OCI-LY1 (cell line): ENCODE measurements around the gene TVP23A.

ENCODE experiments used
- H2AFZ ChIP-seq: fragments of 200-600 bp; sonication (generic), shearing (Covaris generic); 2 replicates; pipeline ENCODE4 v1.6.0; 2014; ENCODE audit warnings: antibody characterized with exemption, mild to moderate bottlenecking, low read length
- H3F3A ChIP-seq: fragments of 200-600 bp; sonication (generic), shearing (Covaris generic); 2 replicates; pipeline ENCODE4 v1.6.0; 2014; ENCODE audit warnings: mild to moderate bottlenecking, antibody characterized with exemption, low read length, moderate library complexity; ENCODE audit not compliant: insufficient read depth
- H3K27ac ChIP-seq: fragments of 200-600 bp; sonication (generic); 2 replicates; pipeline ENCODE4 v1.5.1; 2014; ENCODE audit warnings: low read length, mixed run types, mild to moderate bottlenecking, low read depth; ENCODE audit not compliant: poor library complexity, severe bottlenecking
- H3K27me3 ChIP-seq: fragments of 200-600 bp; sonication (generic); 2 replicates; pipeline ENCODE4 v1.6.0; 2014; ENCODE audit warnings: antibody characterized with exemption, mild to moderate bottlenecking, low read length, moderate library complexity; ENCODE audit not compliant: insufficient read depth
- H3K36me3 ChIP-seq: fragments of 200-600 bp; sonication (generic); 2 replicates; pipeline ENCODE4 v1.6.1; 2014; ENCODE audit warnings: mild to moderate bottlenecking, antibody characterized with exemption, low read length, moderate library complexity, mixed read lengths; ENCODE audit not compliant: insufficient read depth
- H3K4me1 ChIP-seq: fragments of 200-600 bp; sonication (generic); 2 replicates; pipeline ENCODE4 v1.5.1; 2014; ENCODE audit warnings: mild to moderate bottlenecking, low read length, moderate library complexity; ENCODE audit not compliant: insufficient read depth, severe bottlenecking
- H3K4me2 ChIP-seq: fragments of 200-600 bp; sonication (generic), shearing (Covaris generic); 2 replicates; pipeline ENCODE4 v1.6.1; 2014; ENCODE audit warnings: low read length
- H3K4me3 ChIP-seq: fragments of 200-600 bp; sonication (generic); 2 replicates; pipeline ENCODE4 v1.5.1; 2014; ENCODE audit warnings: low read length, low read depth, mild to moderate bottlenecking, mixed read lengths; ENCODE audit not compliant: poor library complexity, severe bottlenecking
- H3K79me2 ChIP-seq: fragments of 200-600 bp; shearing (Covaris generic); 2 replicates; pipeline ENCODE4 v1.6.1; 2016; ENCODE audit warnings: mixed run types, low read length, mixed read lengths; ENCODE audit not compliant: insufficient read depth
- H3K9ac ChIP-seq: fragments of 200-600 bp; sonication (generic), shearing (Covaris generic); 2 replicates; pipeline ENCODE4 v1.6.1; 2014; ENCODE audit warnings: mild to moderate bottlenecking, low read length, mixed read lengths
- H3K9me2 ChIP-seq: fragments of 200-600 bp; sonication (generic), shearing (Covaris generic); 2 replicates; pipeline ENCODE4 v1.6.1; 2014; ENCODE audit warnings: low read depth, mild to moderate bottlenecking, low read length, mixed read lengths
- H3K9me3 ChIP-seq: fragments of 200-600 bp; shearing (Covaris generic); 2 replicates; pipeline ENCODE4 v1.6.1; 2014; ENCODE audit warnings: low read length, mixed read lengths
- H4K20me1 ChIP-seq: fragments of 200-600 bp; sonication (generic), shearing (Covaris generic); 2 replicates; pipeline ENCODE4 v1.6.0; 2016; ENCODE audit warnings: mild to moderate bottlenecking, low read length; ENCODE audit not compliant: insufficient read depth
- EZH2 ChIP-seq: fragments of 200-600 bp; sonication (generic), shearing (Covaris generic); IDR thresholded peaks from 2 replicates; pipeline ENCODE4 v1.8.0; 2017; ENCODE audit warnings: borderline replicate concordance, mixed run types, mild to moderate bottlenecking, antibody characterized with exemption, low read length, moderate library complexity, mixed read lengths
- TF ChIP-seq, protein P1 (sequence below): fragments of 200-600 bp; sonication (generic), shearing (Covaris generic); IDR thresholded peaks from 2 replicates; pipeline ENCODE4 v1.5.1; 2017; ENCODE audit warnings: mild to moderate bottlenecking, antibody characterized with exemption, low read length, moderate library complexity, mixed read lengths

TVP23A gene

GRCh38 chr16:10812312-10813098 is 6.1 kb downstream of the TVP23A start:
- no peaks in the 10 kb centered on the region for H3K9me2 ChIP-seq
- peaks cover 37% of the 10 kb centered on the region for H3K4me1 ChIP-seq
- no peaks in the 10 kb centered on the region for H3K27me3 ChIP-seq
- H3K4me2 ChIP-seq, result peak overlapping the region; percentile 56
- TF ChIP-seq, protein P1, sequence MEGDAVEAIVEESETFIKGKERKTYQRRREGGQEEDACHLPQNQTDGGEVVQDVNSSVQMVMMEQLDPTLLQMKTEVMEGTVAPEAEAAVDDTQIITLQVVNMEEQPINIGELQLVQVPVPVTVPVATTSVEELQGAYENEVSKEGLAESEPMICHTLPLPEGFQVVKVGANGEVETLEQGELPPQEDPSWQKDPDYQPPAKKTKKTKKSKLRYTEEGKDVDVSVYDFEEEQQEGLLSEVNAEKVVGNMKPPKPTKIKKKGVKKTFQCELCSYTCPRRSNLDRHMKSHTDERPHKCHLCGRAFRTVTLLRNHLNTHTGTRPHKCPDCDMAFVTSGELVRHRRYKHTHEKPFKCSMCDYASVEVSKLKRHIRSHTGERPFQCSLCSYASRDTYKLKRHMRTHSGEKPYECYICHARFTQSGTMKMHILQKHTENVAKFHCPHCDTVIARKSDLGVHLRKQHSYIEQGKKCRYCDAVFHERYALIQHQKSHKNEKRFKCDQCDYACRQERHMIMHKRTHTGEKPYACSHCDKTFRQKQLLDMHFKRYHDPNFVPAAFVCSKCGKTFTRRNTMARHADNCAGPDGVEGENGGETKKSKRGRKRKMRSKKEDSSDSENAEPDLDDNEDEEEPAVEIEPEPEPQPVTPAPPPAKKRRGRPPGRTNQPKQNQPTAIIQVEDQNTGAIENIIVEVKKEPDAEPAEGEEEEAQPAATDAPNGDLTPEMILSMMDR, result peak; percentile 11; the same call in 1 of the 2 replicates
- no peak for TF ChIP-seq EZH2
- no peaks in the 10 kb centered on the region for H3K9me3 ChIP-seq
- no peaks in the 10 kb centered on the region for H3K36me3 ChIP-seq
- no peak overlapping the region for H3K4me3 ChIP-seq
- H3F3A ChIP-seq, result no peaks in the 10 kb centered on the region
- H3K9ac ChIP-seq, result peak overlapping the region; percentile 44
- peak overlapping the region; percentile 86 for H3K27ac ChIP-seq
- no peaks in the 10 kb centered on the region for H4K20me1 ChIP-seq
- H2AFZ ChIP-seq, result peak overlapping the region; percentile 82
- no peaks in the 10 kb centered on the region for H3K79me2 ChIP-seq

- Histone ChIP-seq H3K79me2 (no peaks in the 10 kb centered on the region), H3K27ac (no peak overlapping the region), H2AFZ (no peak overlapping the region), H3K9me3 (no peaks in the 10 kb centered on the region), H4K20me1 (no peaks in the 10 kb centered on the region), H3K9ac (no peak overlapping the region), H3K4me1 (peaks cover 28% of the 10 kb centered on the region), H3K4me3 (no peak overlapping the region), H3K9me2 (no peaks in the 10 kb centered on the region), H3F3A (no peaks in the 10 kb centered on the region), H3K36me3 (no peaks in the 10 kb centered on the region), H3K27me3 (no peaks in the 10 kb centered on the region), H3K4me2 (no peak overlapping the region)
- TF ChIP-seq, protein P1, result no peak
- TF ChIP-seq EZH2, result no peak
Observed at GRCh38 chr16:10809706-10810105, 8.9 kb downstream of the TVP23A start.

GRCh38 chr16:10808850-10809249 is 9.7 kb downstream of the TVP23A start:
- no peak overlapping the region for H2AFZ ChIP-seq
- H3K9me2 ChIP-seq, result no peaks in the 10 kb centered on the region
- no peaks in the 10 kb centered on the region for H3F3A ChIP-seq
- TF ChIP-seq, protein P1, result no peak
- no peak for TF ChIP-seq EZH2
- no peaks in the 10 kb centered on the region for H3K27me3 ChIP-seq
- H4K20me1 ChIP-seq, result no peaks in the 10 kb centered on the region
- H3K36me3 ChIP-seq, result no peaks in the 10 kb centered on the region
- no peak overlapping the region for H3K27ac ChIP-seq
- H3K4me3 ChIP-seq, result no peak overlapping the region
- no peaks in the 10 kb centered on the region for H3K79me2 ChIP-seq
- H3K9ac ChIP-seq, result no peak overlapping the region
- no peaks in the 10 kb centered on the region for H3K9me3 ChIP-seq
- H3K4me1 ChIP-seq, result peaks cover 20% of the 10 kb centered on the region
- no peak overlapping the region for H3K4me2 ChIP-seq
